HG03565 (cell line): ENCODE data around the gene CAND2.

Experiments
- ATAC-seq: cut with Tn5 transposase; IDR thresholded peaks from one replicate; pipeline ENCODE4 v1.9.1; 2021; ENCODE audit warnings: mild to moderate bottlenecking, moderate library complexity; ENCODE audit not compliant: unreplicated experiment

The CAND2 gene

GRCh38 chr3:12799525-12800440, 3.3 kb downstream of the CAND2 start:
- no peak for ATAC-seq

- ATAC-seq = no peak
Observed at GRCh38 chr3:12803371-12803770, 6.9 kb downstream of the CAND2 start.

- no peak for ATAC-seq
Observed at GRCh38 chr3:12807066-12807465, 10.6 kb downstream of the CAND2 start.

GRCh38 chr3:12807601-12808359, 11.3 kb downstream of the CAND2 start:
- no peak for ATAC-seq

GRCh38 chr3:12808587-12808986, 12.1 kb downstream of the CAND2 start:
- no peak for ATAC-seq

GRCh38 chr3:12809001-12809400, 12.5 kb downstream of the CAND2 start:
- ATAC-seq = no peak

- ATAC-seq = no peak
Observed at GRCh38 chr3:12809435-12809834, 13.0 kb downstream of the CAND2 start.

- peak; percentile 95 for ATAC-seq
Observed at GRCh38 chr3:12810013-12810780, 13.7 kb downstream of the CAND2 start.

- no peak for ATAC-seq
Observed at GRCh38 chr3:12810961-12811360, 14.5 kb downstream of the CAND2 start.

- no peak for ATAC-seq
Observed at GRCh38 chr3:12812812-12813211, 16.3 kb downstream of the CAND2 start.

- ATAC-seq = no peak
Observed at GRCh38 chr3:12813967-12814366, 17.5 kb downstream of the CAND2 start.

- ATAC-seq = no peak
Observed at GRCh38 chr3:12815078-12815477, 18.6 kb downstream of the CAND2 start.

- no peak for ATAC-seq
Observed at GRCh38 chr3:12815719-12816118, 19.2 kb downstream of the CAND2 start.

GRCh38 chr3:12816521-12817342, 20.3 kb downstream of the CAND2 start:
- ATAC-seq = no peak

GRCh38 chr3:12817343-12817710, 20.8 kb downstream of the CAND2 start:
- ATAC-seq = no peak

- no peak for ATAC-seq
Observed at GRCh38 chr3:12818273-12818672, 21.8 kb downstream of the CAND2 start.

GRCh38 chr3:12818773-12819172, 22.3 kb downstream of the CAND2 start:
- ATAC-seq = no peak

GRCh38 chr3:12822725-12823373, 26.4 kb downstream of the CAND2 start:
- no peak for ATAC-seq

- no peak for ATAC-seq
Observed at GRCh38 chr3:12824299-12824698, 27.8 kb downstream of the CAND2 start.

GRCh38 chr3:12825156-12825555, 28.7 kb downstream of the CAND2 start:
- no peak for ATAC-seq
